ENCODE results near the gene GPATCH8. TPM values are rescaled to one million over a fixed set of nuclear protein-coding genes. Genes with fewer than 3 reads are reported as not detected.

Gene GPATCH8
- total RNA-seq, 2 donors from 2014 or later: 21.3 to 26.4 TPM

DNA sequence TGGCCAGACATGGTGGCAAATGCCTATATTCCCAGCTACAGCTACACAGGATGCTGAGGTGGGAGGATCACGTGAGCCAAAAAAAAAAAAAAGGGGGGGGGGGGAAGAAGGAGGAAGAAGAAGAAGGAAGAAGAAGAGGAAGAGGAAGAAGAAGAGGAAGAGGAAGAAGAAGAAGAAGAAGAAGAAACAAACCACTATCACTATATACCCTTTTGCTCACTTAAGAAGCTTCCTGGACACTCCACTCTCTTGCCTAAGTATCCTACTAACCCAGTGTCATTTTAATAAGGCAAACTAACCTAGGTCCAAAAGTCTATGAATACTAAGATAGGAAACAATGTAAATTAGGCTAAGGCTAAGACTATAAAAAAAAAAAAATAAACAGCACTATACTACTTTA is 54.8 kb downstream of the GPATCH8 start:
- H3K27ac ChIP-seq: no peak overlapping the region
- H3K4me1 ChIP-seq: peaks cover 0 to 8% of the 10 kb centered on the region in 2 donors
- H3K4me3 ChIP-seq: no peak overlapping the region
- no peaks in the 10 kb centered on the region for H3K9me3 ChIP-seq
- H3K36me3 ChIP-seq: no peaks in the 10 kb centered on the region
- no peaks in the 10 kb centered on the region for H3K27me3 ChIP-seq
- DNase-seq (ENCODE audit: low spot score): no peak
- TF ChIP-seq, protein P1, sequence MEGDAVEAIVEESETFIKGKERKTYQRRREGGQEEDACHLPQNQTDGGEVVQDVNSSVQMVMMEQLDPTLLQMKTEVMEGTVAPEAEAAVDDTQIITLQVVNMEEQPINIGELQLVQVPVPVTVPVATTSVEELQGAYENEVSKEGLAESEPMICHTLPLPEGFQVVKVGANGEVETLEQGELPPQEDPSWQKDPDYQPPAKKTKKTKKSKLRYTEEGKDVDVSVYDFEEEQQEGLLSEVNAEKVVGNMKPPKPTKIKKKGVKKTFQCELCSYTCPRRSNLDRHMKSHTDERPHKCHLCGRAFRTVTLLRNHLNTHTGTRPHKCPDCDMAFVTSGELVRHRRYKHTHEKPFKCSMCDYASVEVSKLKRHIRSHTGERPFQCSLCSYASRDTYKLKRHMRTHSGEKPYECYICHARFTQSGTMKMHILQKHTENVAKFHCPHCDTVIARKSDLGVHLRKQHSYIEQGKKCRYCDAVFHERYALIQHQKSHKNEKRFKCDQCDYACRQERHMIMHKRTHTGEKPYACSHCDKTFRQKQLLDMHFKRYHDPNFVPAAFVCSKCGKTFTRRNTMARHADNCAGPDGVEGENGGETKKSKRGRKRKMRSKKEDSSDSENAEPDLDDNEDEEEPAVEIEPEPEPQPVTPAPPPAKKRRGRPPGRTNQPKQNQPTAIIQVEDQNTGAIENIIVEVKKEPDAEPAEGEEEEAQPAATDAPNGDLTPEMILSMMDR (IDR thresholded peaks at IDR 0.05): no peak

DNA sequence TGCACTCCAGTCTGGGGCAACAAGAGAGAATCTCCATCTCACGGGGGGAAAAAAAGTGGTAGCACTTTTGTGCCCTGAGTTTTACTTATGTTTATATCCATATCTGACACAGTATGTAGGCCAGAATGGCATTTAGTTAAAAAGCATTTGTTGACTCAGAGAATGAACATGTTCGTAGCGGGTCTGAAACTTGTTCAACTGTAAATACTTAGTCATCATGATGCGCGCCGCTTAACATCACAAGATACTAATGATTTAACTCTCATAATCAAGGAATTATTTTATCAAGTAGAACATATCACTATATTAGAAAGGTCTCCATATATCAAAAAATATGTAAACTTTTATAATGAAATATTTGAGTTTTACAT is 58.5 kb downstream of the GPATCH8 start:
- Histone ChIP-seq H3K27me3 (no peaks in the 10 kb centered on the region), H3K4me3 (no peak overlapping the region), H3K36me3 (no peaks in the 10 kb centered on the region), H3K9me3 (no peaks in the 10 kb centered on the region), H3K27ac (no peak overlapping the region), H3K4me1 (peaks cover 0 to 11% of the 10 kb centered on the region in 2 donors)
- TF ChIP-seq, protein P1 (IDR thresholded peaks at IDR 0.05): no peak
- DNase-seq (ENCODE audit: low spot score): no peak

DNA sequence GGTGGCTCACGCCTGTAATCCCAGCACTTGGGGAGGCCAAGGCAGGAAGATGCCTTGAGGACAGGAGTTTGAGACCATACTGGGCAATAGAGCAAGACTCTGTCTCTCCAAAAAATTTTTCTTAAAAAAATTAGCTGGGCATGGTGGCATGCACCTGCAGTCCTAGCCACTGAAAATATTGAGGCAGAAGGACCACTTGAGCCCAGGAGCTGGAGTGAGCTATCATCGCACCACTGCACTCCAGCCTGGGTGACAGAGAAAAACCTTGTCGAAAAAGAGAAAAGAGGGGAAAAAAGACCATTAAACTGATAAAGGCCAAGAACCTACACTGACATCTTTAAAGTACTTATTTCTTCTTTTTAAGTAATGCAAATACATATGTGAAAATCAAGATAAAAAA is 60.4 kb downstream of the GPATCH8 start:
- no peak overlapping the region for H3K27ac ChIP-seq
- no peaks in the 10 kb centered on the region for H3K9me3 ChIP-seq
- no peaks in the 10 kb centered on the region for H3K36me3 ChIP-seq
- peaks cover 0 to 30% of the 10 kb centered on the region in 2 donors for H3K4me1 ChIP-seq
- no peak for DNase-seq (ENCODE audit: low spot score)
- H3K27me3 ChIP-seq: no peaks in the 10 kb centered on the region
- no peak overlapping the region for H3K4me3 ChIP-seq
- TF ChIP-seq, protein P1 (IDR thresholded peaks at IDR 0.05): no peak

DNA sequence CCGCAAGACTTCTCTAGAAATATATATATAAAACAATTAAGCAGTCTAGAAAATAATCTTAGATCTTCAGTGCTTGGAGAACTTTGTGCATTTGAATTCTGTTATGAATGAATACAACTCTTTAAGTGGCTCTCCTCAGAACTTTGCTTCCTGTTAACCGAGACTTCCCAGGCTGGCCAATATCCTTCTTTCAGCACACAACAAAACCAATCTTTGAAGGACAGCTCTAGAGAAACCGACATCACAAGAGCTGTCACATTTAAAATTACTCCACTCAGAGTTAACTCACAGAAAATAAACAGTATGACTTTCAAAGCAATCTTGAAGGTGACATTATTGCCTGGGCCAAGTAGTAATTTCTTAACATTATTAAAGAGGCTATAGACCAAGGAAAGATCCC is 64.0 kb downstream of the GPATCH8 start:
- no peaks in the 10 kb centered on the region for H3K27me3 ChIP-seq
- TF ChIP-seq, protein P1 (IDR thresholded peaks at IDR 0.05): no peak
- H3K36me3 ChIP-seq: peaks cover 16% of the 10 kb centered on the region
- no peak for DNase-seq (ENCODE audit: low spot score)
- peak overlapping the region; percentile 61 to 83 for H3K27ac ChIP-seq
- H3K4me1 ChIP-seq: peaks cover 0 to 32% of the 10 kb centered on the region in 2 donors
- no peaks in the 10 kb centered on the region for H3K9me3 ChIP-seq
- H3K4me3 ChIP-seq: no peak overlapping the region

DNA sequence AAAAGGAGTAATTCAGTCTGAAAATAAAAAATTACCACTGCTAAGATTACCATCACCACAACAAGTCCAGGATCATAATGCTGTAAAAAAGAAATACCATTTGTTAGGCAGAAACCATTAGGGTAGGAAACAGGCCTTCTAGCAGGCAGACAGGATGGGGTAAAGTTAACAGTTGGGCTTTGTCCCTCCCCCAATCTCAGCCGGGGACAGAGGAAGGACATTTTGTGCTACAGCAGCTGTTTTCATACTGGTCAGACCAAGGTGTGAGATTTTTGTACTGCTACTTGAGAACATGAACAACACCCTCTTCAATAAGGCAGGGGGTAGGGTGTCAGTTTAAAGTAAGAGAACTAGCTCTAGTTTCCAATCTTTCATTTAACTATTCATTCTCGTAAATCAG is 64.6 kb downstream of the GPATCH8 start:
- Histone ChIP-seq H3K27ac (peak overlapping the region; percentile 61 to 83), H3K36me3 (peaks cover 22% of the 10 kb centered on the region), H3K9me3 (no peaks in the 10 kb centered on the region), H3K4me1 (peaks cover 0 to 32% of the 10 kb centered on the region in 2 donors), H3K27me3 (no peaks in the 10 kb centered on the region), H3K4me3 (no peak overlapping the region)
- no peak for DNase-seq (ENCODE audit: low spot score)
- TF ChIP-seq, protein P1 (IDR thresholded peaks at IDR 0.05): no peak

DNA sequence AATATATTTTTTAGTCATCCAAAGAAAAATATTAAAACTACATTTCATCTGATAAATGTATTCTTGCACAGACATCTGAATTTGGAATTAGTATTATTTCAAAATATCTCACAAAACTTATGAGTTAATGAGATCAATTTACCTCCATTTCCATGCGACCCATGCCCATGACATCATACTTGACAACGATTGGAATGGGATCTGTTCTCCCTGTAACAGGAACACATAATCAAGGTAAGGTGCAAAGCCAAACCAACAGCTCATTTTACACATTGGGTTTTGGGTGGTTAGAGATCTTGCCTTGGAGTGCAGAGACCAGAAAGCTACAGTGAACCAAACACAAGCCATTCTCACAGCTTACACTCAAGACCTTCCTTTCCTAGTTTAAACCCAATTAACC is 66.9 kb downstream of the GPATCH8 start:
- TF ChIP-seq, protein P1 (IDR thresholded peaks at IDR 0.05): no peak
- Histone ChIP-seq H3K27ac (peak overlapping the region in 1 of 2 donors; percentile 83), H3K4me1 (peaks cover 0 to 42% of the 10 kb centered on the region in 2 donors), H3K36me3 (peaks cover 38% of the 10 kb centered on the region), H3K4me3 (no peak overlapping the region), H3K27me3 (no peaks in the 10 kb centered on the region), H3K9me3 (no peaks in the 10 kb centered on the region)
- DNase-seq (ENCODE audit: low spot score): no peak

All from right atrium auricular region (tissue), 2 donors.